Upper lobe of left lung (tissue), 4 donors: ENCODE results near the gene GET3.

Source experiments
- POLR2AphosphoS5 ChIP-seq, 2 donors: sonication (generic); formaldehyde crosslinking; IDR thresholded peaks; one replicate each; pipeline ENCODE4 v1.5.1; 2017; ENCODE audit warnings: antibody characterized with exemption in 2 of 2
- TF ChIP-seq, protein P1 (sequence below), 6 experiments: fragments of 450-650 bp in 4 of 6; fragments of 200-600 bp in 2 of 6; sonication (generic) in 2 of 6; IDR thresholded peaks; one replicate each; pipeline ENCODE4 v1.5.1; 2016 to 2019; ENCODE audit warnings: antibody characterized with exemption in 6 of 6

DNA sequence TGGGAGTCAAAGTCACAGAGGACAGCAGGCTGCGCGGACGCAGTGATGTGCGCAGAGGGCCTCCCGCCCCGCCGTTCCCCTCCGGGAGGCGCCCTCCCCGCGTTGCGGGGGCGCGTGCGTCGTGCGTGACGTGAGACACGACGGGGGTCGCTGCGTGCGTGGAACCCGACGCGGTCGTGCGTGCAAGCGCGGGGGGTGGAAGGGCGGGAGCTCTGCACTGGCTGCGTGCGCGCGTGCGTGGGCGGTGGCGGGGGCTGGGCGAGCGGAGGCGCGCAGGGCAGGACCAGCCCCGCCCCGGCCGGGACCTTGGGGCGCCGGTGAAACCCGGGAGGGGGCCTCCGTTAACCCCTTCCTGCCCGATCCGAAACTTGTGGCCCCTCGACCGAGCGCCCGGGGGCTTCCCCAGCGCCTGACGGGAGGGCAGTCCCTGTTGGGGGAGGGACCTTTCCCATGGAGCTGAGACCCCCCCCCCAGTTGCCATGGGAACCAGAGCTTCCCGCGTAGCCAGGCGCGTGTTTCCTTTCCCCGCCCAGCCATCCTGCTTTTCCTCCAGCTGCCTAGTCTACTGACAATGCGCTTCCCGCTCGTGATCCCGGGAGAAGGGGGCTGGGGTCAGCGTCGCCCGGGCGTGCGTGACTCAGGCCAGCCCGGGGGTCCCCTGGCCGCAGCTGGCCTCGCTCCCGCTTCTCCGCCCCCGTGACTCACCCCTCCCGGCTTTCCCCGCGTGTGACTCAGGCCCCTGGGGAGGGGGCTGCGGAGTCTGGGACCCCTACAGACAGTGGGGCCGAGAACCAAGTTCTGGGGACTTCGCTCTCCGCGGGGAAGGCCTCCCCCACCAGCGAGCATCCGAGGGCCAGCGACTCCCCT, 45.4 kb downstream of the GET3 start:
- TF ChIP-seq, protein P1, sequence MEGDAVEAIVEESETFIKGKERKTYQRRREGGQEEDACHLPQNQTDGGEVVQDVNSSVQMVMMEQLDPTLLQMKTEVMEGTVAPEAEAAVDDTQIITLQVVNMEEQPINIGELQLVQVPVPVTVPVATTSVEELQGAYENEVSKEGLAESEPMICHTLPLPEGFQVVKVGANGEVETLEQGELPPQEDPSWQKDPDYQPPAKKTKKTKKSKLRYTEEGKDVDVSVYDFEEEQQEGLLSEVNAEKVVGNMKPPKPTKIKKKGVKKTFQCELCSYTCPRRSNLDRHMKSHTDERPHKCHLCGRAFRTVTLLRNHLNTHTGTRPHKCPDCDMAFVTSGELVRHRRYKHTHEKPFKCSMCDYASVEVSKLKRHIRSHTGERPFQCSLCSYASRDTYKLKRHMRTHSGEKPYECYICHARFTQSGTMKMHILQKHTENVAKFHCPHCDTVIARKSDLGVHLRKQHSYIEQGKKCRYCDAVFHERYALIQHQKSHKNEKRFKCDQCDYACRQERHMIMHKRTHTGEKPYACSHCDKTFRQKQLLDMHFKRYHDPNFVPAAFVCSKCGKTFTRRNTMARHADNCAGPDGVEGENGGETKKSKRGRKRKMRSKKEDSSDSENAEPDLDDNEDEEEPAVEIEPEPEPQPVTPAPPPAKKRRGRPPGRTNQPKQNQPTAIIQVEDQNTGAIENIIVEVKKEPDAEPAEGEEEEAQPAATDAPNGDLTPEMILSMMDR (IDR thresholded peaks at IDR 0.05), result peak in 4 of 6 experiments; percentile 16 to 54 (median 37)
- peak; percentile 89 to 97 for TF ChIP-seq POLR2AphosphoS5 (IDR thresholded peaks at IDR 0.05)
